OCI-M1 (cell line): ENCODE measurements around the gene UNC13D.
"Not testable (repeated sequence)": the region's sequence is repeated elsewhere in the genome, so short reads cannot be mapped to it uniquely, and the experiment has no call there.

ENCODE experiments used
- DNase-seq: peaks from one replicate; lab custom pipeline; 2025; lab: John Stamatoyannopoulos, UW

UNC13D gene

DNA sequence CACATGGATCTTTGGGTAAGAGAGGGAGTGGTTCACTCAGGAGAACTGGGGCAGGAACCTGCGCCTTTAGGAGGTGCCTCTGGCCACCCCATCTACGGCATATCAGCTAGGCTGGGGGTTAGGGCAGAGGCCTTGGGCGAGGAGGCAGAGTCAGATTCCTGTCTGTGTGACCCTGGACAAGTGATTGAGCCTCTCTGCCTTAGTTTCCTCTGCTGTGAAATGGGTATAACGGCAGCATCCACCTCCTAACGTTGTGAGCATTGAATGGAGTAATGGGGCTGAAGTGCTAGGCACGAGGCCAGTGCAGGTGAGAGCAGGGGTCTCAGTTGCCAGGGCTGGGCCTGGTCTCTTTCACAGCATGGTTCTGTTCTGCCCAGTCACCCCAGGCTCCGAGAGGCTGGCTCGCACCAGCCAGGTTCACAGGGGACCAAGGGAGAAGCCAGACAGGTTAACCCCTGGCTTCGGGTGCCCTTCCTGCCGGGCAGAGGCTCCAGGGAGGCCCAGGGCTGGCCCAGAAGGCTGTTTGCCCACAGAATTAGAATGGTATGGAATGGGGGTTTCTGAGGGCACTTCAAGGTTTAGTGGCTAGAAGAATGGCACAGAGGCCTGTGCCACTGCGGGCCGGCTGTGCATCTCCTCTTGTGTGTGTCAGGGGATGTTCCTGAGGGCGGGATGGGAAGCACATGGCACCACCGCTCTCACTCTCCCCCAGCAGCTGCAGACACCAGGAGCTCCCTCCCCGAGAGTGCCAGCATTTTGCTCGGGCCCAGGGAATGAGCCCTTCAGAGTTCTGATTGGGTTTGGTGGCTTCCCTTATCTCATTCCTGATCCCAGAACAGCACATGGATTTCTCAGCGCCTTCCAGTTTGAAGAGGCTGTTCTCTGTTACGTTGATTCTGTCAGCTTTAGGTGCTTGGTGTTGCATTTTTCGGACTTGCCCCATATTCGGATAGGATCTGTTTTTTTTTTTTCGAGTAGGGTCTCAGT is 23.8 kb downstream of the UNC13D start:
- no peak for DNase-seq

GRCh38 chr17:75819678-75820077 is 24.5 kb downstream of the UNC13D start:
- DNase-seq, result no peak

DNA sequence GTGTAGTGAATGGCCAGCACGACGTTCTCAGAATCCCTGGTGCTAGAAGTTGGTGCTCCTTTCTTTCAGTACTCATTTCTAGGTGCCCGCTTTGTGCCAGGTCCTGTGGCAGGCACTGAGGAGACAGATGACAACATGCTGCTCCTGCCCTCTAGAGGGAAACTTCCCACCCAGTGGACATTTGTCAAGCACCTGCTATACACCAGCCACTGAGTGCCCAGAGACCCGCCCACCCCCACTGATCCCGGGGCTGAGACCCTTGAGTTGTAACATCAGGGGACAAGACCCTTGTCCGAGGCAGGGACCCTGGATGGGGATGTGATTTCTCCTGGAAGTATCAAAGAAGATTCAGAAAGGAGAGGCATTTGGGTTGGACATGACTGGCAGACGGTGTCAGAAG is 25.1 kb downstream of the UNC13D start:
- DNase-seq, result no peak

DNA sequence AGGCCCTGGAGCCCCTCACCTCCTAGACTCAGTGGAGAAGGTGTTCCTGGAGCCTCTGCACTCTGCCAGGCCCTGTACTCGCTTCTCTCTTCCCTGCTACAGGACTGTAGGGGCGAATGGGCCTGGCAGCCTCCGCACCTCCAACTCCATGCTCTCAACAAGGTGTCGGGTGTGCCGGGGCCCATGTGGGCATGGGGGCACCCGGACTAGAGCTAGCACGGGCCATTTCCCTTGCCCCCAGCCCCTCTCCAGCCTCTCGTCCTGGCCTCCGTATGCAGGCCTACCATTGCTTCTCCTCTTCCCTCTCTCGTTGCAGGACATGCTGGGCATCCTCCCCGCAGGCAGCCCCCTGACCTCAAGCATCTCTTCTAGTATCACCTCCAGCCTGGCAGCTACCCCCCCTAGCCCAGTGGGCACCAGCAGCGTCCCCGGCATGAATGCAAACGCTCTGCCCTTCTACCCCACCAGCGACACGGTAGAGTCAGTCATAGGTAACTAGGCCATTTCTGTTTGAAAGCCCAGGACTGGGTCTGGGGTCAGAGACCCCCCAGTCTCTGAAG is 25.8 kb downstream of the UNC13D start:
- DNase-seq, result no peak

DNA sequence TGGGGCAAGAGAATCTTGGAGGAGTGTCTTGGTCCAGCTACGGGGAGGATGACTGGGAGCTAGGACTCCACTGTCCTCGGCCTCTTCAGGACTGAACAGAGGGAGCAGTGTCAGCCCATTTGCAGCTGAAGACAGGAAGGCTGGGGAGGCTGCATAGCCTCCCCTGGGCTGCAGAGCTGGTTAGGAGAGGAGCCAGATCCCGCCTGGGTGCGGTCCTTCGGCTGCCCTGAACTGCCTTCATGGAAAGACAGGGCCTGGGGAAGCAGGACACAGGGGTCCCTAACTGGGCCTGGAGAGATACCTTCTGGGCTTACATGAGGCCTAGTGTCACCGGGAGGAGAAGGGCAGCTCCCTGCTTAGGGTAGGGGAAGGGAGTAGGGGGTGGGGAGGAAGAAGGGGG is 26.6 kb downstream of the UNC13D start:
- no peak for DNase-seq

DNA sequence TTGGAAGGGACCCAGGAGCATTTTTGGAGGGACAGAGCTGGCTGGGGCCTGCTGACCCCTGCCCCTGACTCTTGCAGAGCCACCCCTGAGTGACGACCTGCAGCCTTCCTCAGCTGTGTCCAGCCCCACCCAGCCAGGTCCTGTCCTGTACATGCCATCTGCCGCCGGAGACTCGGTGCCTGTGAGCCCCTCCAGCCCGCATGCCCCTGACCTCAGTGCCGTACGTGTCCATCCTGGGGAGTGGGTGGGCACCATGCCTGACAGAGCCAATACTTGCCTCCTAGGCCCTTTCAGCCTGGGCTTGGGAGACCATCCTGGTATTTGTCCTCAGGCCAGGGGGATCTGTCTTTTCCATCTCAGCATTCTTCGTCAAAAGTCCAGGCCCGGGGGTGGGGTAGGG is 27.5 kb downstream of the UNC13D start:
- DNase-seq, result no peak

- DNase-seq, result no peak
These were observed 28.8 kb downstream of the UNC13D start for GRCh38 chr17:75815399-75815798.

GRCh38 chr17:75814900-75815373 is 29.3 kb downstream of the UNC13D start:
- DNase-seq, result no peak

DNA sequence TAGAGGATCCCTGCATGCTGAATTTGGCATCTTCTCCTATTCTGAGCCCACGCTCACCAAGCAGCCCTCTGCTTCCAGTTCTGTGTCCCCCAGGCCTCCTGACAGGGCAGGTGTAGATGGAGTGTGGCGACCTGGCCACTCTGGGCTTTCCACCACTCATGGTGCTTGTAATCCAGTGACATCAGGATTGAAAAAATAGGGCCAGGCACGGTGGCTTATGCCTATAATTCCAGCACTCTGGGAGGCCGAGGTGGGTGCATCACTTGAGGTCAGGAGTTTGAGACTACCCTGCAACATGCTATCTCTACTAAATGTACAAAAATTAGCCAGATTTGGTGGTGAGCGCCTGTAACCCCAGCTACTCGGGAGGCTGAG is 30.2 kb downstream of the UNC13D start:
- DNase-seq, result no peak

- no peak for DNase-seq
These were observed 30.9 kb downstream of the UNC13D start for GRCh38 chr17:75813081-75814020.

DNA sequence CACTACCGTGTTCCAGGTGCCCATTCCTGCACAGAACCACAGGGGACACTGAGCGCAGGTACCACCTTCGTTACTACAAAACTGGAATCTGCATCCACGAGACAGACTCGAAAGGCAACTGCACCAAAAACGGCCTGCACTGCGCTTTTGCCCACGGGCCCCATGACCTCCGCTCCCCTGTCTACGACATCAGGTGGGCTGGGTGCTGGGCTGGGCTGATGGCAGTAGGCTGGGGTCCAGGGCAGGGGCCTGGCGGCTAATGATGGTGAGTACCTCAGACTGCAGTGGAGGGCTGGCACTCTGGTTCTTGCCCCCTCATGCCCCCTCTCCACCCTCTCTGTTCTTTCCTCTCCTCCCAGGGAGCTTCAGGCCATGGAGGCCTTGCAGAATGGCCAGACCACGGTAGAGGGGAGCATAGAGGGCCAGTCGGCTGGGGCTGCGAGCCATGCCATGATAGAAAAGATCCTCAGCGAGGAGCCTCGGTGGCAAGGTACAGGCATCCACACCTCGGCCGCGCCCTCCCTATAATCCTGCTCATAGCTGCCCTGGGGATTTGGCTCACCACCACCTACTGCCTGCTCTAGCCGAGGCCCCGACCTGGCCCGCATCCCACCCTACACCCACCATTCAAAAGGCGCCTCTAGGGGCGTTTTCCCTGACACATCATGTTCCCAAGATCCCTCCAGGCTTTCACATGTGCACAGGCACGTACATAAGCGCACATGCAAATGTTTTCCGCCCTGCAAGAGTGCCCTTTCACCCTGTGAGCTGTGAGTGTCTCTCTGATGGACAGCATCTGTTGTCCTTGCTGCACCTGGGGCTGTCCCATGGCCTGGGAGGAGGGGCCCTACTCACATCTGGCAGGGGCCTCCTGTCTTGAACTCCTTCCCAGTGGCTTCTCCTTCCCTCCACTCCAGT is 31.8 kb downstream of the UNC13D start:
- DNase-seq, result no peak

- no peak for DNase-seq
These were observed 33.0 kb downstream of the UNC13D start for GRCh38 chr17:75811174-75811573.

DNA sequence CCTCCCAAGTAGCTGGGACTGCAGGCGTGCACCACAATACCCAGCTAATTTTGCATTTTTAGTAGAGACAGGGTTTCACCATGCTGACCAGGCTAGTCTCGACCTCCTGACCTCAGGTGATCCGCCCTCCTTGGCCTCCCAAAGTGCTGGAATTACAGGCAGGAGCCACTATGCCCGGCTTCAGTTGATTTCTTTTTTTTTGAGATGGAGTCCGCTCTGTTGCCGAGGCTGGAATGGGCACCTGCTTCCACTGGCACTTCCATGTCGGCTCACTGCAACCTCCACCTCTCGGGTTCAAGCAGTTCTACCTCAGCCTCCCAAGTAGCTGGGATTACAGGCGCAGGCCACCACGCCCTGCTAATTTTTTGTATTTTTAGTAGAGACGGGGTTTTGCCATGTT is 33.4 kb downstream of the UNC13D start:
- not testable (repeated sequence) for DNase-seq

DNA sequence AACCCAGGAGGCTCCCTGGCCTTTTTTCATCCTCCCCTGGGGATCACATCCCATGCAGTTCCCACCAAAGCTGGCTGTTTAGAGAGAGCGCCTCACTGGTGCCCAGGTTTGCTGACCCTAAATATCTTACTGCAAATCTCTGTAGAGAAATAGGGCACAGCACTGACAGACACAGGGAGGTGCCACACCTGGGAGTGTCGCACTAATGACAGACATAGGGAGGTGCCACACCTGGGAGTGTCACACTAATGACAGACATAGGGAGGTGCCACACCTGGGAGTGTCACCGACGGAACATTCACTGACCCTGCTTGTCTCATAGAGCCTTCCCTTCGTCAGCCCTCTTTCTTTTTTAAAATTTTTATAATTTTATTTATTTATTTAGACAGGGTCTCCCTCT is 34.0 kb downstream of the UNC13D start:
- DNase-seq, result no peak

- DNase-seq, result no peak
These were observed 34.5 kb downstream of the UNC13D start for GRCh38 chr17:75809631-75810111.

GRCh38 chr17:75808905-75809621 is 35.1 kb downstream of the UNC13D start:
- no peak for DNase-seq

DNA sequence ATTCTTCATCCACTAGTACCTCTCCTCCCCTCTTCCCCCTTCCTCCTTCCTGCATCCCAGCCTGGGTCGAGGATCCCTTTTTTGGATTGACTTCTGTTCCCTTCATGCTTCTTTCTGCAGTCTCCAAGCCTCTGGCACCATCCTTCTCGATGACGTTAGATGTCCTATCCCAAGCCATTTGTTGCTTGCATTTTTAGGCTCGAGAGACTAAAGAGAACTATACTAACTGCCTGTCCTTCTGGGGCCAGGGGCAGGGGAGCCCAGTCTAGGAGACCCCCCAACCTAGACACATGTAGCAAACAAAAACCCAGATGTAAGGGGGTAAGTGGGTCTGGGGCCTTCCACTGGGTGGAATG is 35.7 kb downstream of the UNC13D start:
- DNase-seq, result no peak

GRCh38 chr17:75807861-75808260 is 36.3 kb downstream of the UNC13D start:
- DNase-seq, result no peak

GRCh38 chr17:75806822-75807500 is 37.2 kb downstream of the UNC13D start:
- DNase-seq, result no peak

DNA sequence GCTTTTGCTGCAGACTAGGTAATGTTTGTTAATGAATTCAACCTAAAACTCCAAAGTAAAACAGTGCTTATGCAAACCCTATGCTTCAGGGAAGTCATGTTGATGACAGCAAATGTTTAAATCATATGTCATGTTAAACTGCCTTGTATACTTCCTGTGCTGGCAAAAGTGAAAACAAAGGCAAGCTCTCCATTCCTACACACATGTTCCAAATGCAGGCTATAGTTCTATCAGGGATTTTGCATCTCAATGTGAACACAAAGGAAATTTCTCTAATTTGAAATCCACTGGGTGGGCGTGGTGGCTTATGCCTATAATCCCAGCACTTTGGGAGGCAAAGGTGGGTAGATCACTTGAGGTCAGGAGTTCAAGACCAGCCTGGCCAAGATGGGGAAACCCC is 40.3 kb downstream of the UNC13D start:
- DNase-seq, result no peak
